CD8-positive, alpha-beta memory T cell (primary cell): ENCODE data around the gene PRCD. TPM values are rescaled to one million over a fixed set of nuclear protein-coding genes. Genes with fewer than 3 reads are reported as not detected.
"Not testable (repeated sequence)": the region's sequence is repeated elsewhere in the genome, so short reads cannot be mapped to it uniquely, and the experiment has no call there.

ENCODE experiments used
- CTCF ChIA-PET: fragments of 350-600 bp; sonication (Branson Sonifier 250); formaldehyde crosslinking; loops from one replicate; lab custom pipeline; 2021; ENCODE audit warnings: antibody characterized with exemption; lab: Charles Lee
- POLR2A ChIA-PET: fragments of 350-600 bp; sonication (Branson Sonifier 250); formaldehyde crosslinking; loops from one replicate; lab custom pipeline; 2021; ENCODE audit warnings: antibody characterized with exemption; lab: Charles Lee
- DNase-seq, 5 donors: peaks; one replicate each; pipeline versions ENCODE4 v3.0.0 to v3.0.0-alpha.2; 2020 to 2022; ENCODE audit warnings: mixed read lengths in 1 of 5
- H3K27ac ChIP-seq: one replicate; pipeline ENCODE4 v1.7.0; 2013; ENCODE audit warnings: low read depth, mild to moderate bottlenecking, low read length, moderate library complexity
- H3K27me3 ChIP-seq: 2 replicates; pipeline ENCODE4 v1.7.0; 2013; ENCODE audit warnings: low read length, mild to moderate bottlenecking; ENCODE audit not compliant: insufficient read depth, poor library complexity, severe bottlenecking
- H3K36me3 ChIP-seq: 2 replicates; pipeline ENCODE4 v1.7.0; 2013; ENCODE audit warnings: mild to moderate bottlenecking, low read length, moderate library complexity; ENCODE audit not compliant: insufficient read depth
- H3K4me1 ChIP-seq: 2 replicates; pipeline ENCODE4 v1.7.0; 2013; ENCODE audit warnings: mild to moderate bottlenecking, low read length, moderate library complexity; ENCODE audit not compliant: insufficient read depth
- H3K4me3 ChIP-seq: 2 replicates; pipeline ENCODE4 v1.7.0; 2013; ENCODE audit warnings: mild to moderate bottlenecking, low read length
- H3K9me3 ChIP-seq: 2 replicates; pipeline ENCODE4 v1.7.0; 2013; ENCODE audit warnings: mild to moderate bottlenecking, low read length
- H3K27ac Mint-ChIP-seq, 8 donors: one replicate each; pipeline ENCODE4 v1.8.0; 2020 to 2021; ENCODE audit warnings: mixed read lengths in 8 of 8, mild to moderate bottlenecking in 6 of 8, inconsistent platforms in 3 of 8, moderate library complexity in 3 of 8
- H3K27me3 Mint-ChIP-seq, 2 donors: one replicate each; pipeline ENCODE4 v1.8.0; 2020 to 2021; ENCODE audit warnings: mixed read lengths in 2 of 2, mild to moderate bottlenecking in 1 of 2, moderate library complexity in 1 of 2
- H3K36me3 Mint-ChIP-seq, 3 donors: one replicate each; pipeline ENCODE4 v1.8.0; 2020 to 2021; ENCODE audit warnings: mixed read lengths in 3 of 3, inconsistent platforms in 1 of 3, mild to moderate bottlenecking in 1 of 3
- H3K4me1 Mint-ChIP-seq, 3 donors: one replicate each; pipeline ENCODE4 v1.8.0; 2020 to 2021; ENCODE audit warnings: mixed read lengths in 3 of 3, inconsistent platforms in 1 of 3, mild to moderate bottlenecking in 1 of 3
- H3K4me3 Mint-ChIP-seq, 7 donors: one replicate each; pipeline ENCODE4 v1.8.0; 2020 to 2021; ENCODE audit warnings: mixed read lengths in 7 of 7, mild to moderate bottlenecking in 6 of 7, moderate library complexity in 4 of 7, inconsistent platforms in 2 of 7
- H3K9me3 Mint-ChIP-seq, 5 donors: one replicate each; pipeline ENCODE4 v1.8.0; 2020 to 2022; ENCODE audit warnings: mixed read lengths in 5 of 5, mild to moderate bottlenecking in 3 of 5, moderate library complexity in 2 of 5, inconsistent platforms in 1 of 5
- polyA plus RNA-seq: library from polyadenylated mRNA; unstranded; fragments of 300-500 nt; fragmentation: Illumina TruSeq; gene quantifications from one replicate; pipeline ENCODE4 v1.2.3, GENCODE V29; 2021
- total RNA-seq, 2 experiments: library from RNA; stranded (reverse); gene quantifications; one replicate each; pipeline ENCODE4 v1.2.3, GENCODE V29; 2021

Gene PRCD
- total and polyA plus RNA-seq, 3 experiments from 2014 or later, result 0.38 to 1.2 (median 0.53) TPM

DNA sequence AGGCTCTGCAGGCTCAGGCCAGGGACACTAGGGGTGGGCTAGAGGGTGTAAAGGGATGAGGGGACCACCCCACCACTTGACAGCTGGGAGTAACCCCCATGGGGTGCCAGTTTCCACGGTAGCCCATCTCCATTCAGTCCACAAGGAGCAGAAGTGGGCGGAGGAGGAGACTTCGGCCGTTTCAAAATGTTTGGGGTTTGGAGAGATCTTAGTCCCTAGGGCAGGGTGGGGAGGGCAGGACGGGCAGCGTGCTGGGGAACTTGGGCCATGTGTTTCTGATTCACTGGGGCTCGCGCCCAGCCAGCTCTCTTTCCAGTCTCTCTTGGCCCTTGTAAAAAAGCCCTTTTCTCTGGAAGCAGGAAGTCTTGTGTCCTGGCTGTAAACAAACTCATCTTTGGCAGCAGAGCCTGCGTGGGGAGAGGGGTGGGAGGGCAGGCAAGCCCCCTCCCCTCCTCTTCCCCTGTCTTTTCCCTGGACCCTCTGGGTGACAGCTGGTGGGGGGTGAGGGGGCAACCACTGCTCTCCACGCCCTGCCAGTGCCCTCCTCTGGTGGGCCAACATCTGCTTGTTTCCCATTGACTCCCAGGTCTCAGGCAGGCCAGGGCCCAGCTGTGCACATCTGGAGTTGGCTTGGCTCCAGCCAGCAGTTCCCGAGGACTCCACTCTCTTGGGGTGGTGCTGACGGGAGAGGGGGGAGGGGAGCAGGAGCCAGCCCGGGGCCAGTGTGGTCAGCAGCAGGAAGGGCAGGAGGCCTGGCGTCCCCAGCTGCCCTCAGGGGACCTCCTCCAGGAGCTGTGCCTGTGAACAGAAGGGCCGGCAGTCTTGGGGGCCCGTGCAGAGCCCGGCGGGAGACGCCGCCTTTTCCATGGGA is 10.4 kb upstream of the PRCD start:
- peak overlapping the region in 3 of 8 donors; percentile 23 to 72 (median 33) for H3K27ac Mint-ChIP-seq
- H3K36me3 ChIP-seq, result no peaks in the 10 kb centered on the region
- H3K4me1 ChIP-seq, result peaks cover 33% of the 10 kb centered on the region
- peaks cover 16 to 37% (median 16%) of the 10 kb centered on the region in 3 donors for H3K4me1 Mint-ChIP-seq
- H3K9me3 ChIP-seq, result no peaks in the 10 kb centered on the region
- CTCF ChIA-PET, result interaction anchor here (0.6 to 1.8 kb wide), 6 partner anchors 13 to 183 kb away, joined by 3 to 8 read pairs (median 5); partner anchors contain the start of gene ST6GALNAC2
- H3K36me3 Mint-ChIP-seq, result no peaks in the 10 kb centered on the region
- H3K27ac ChIP-seq, result peak overlapping the region; percentile 21
- DNase-seq, result no peak
- no peak overlapping the region for H3K4me3 ChIP-seq
- no peaks in the 10 kb centered on the region for H3K27me3 ChIP-seq
- no peaks in the 10 kb centered on the region for H3K27me3 Mint-ChIP-seq
- H3K4me3 Mint-ChIP-seq, result no peak overlapping the region
- POLR2A ChIA-PET, result no interaction called here
- H3K9me3 Mint-ChIP-seq, result no peaks in the 10 kb centered on the region

- ChIA-PET CTCF (interaction anchor here (1.2 to 1.8 kb wide), 2 partner anchors 14 to 17 kb away, joined by 3 to 7 read pairs; no protein-coding TSS in a partner anchor), POLR2A (no interaction called here)
- Histone ChIP-seq H3K27ac (no peak overlapping the region), H3K4me1 (peaks cover 33% of the 10 kb centered on the region), H3K4me3 (no peak overlapping the region), H3K36me3 (no peaks in the 10 kb centered on the region), H3K9me3 (no peaks in the 10 kb centered on the region), H3K27me3 (no peaks in the 10 kb centered on the region)
- Mint-ChIP-seq H3K9me3 (no peaks in the 10 kb centered on the region), H3K27me3 (peaks cover 0 to 2% of the 10 kb centered on the region in 2 donors), H3K4me1 (peaks cover 14 to 36% (median 16%) of the 10 kb centered on the region in 3 donors), H3K36me3 (no peaks in the 10 kb centered on the region), H3K4me3 (no peak overlapping the region), H3K27ac (peak overlapping the region in 2 of 8 donors; percentile 58 to 60)
- no peak for DNase-seq
These were observed 9.6 kb upstream of the PRCD start for GRCh38 chr17:76530095-76530723.

DNA sequence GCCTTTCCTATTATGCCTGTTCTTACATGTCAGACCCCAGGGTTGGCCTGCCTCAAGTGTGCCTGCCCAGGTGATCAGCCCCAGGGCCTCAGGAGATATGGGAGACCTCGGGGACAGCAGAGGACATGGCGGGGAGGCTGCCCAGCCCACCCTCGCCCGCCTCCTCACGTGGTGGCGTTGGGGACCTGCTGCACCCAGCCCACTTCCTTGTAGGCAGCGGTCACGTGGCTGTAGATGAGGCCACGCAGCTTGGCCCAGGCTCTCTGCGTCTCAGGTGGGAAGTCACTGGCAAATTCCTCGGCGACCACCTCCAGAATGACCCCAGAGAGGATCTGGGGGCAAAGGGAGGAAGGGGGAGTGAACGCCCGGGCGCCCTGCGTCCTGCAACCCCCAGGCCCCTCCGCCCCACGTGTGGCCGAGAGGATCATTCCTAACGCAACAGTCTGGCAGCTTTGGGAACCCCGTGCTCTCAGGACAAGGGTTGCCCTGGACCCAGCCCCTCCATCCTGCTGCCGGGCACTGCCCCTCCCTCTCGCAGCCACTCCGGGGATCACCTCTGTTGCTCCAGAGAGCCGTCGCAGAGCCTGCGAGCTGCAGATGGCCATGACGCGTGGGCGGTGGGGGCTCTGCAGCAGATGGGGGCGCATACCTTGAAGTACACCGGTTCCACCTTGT is 8.9 kb upstream of the PRCD start:
- H3K36me3 ChIP-seq, result no peaks in the 10 kb centered on the region
- POLR2A ChIA-PET, result no interaction called here
- CTCF ChIA-PET, result interaction anchor here (1.3 kb wide), 1 partner anchor 8 kb away, joined by 3 read pairs; no protein-coding TSS in a partner anchor
- H3K36me3 Mint-ChIP-seq, result no peaks in the 10 kb centered on the region
- no peaks in the 10 kb centered on the region for H3K27me3 ChIP-seq
- no peak overlapping the region for H3K4me3 Mint-ChIP-seq
- no peak overlapping the region for H3K4me3 ChIP-seq
- DNase-seq, result no peak
- H3K4me1 Mint-ChIP-seq, result peaks cover 14 to 36% (median 16%) of the 10 kb centered on the region in 3 donors
- no peaks in the 10 kb centered on the region for H3K9me3 ChIP-seq
- peaks cover 33% of the 10 kb centered on the region for H3K4me1 ChIP-seq
- H3K27ac ChIP-seq, result no peak overlapping the region
- H3K27me3 Mint-ChIP-seq, result peaks cover 2 to 4% of the 10 kb centered on the region in 2 donors
- no peaks in the 10 kb centered on the region for H3K9me3 Mint-ChIP-seq
- H3K27ac Mint-ChIP-seq, result peak overlapping the region in 1 of 8 donors; percentile 10

DNA sequence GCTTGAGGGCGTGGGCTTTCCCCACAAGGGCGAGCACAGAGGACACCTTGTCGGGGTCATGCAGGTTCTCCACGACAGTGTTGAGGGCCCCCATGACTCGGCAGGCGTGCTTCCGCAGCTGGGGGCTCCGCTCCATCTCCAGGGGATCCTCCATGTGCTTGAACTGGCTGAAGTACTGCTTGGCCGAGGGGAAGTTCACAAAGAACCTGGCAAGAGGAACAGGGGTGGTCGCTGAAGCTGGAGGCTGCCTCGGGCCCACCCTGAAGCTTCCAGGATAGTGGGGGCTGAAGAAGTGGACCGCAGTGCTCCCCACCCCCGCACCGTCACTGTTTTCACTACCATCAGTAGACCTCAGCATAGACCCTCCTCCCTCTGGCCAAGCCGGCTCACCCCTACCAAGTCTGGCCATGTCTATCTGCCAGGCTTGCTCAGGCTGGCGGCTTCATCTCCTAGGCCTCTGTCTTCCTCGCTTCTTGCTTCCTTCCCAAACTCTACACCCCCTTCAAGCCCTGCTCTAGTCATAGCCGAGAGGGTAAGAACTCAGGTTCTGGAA is 8.3 kb upstream of the PRCD start:
- H3K4me3 Mint-ChIP-seq, result no peak overlapping the region
- H3K27ac Mint-ChIP-seq, result peak overlapping the region in 2 of 8 donors; percentile 2 to 10
- Histone ChIP-seq H3K4me3 (no peak overlapping the region), H3K4me1 (peaks cover 33% of the 10 kb centered on the region), H3K9me3 (no peaks in the 10 kb centered on the region), H3K36me3 (no peaks in the 10 kb centered on the region), H3K27me3 (peaks cover 5% of the 10 kb centered on the region), H3K27ac (no peak overlapping the region)
- CTCF ChIA-PET, result interaction anchor here (1.3 kb wide), 1 partner anchor 9 kb away, joined by 3 read pairs; no protein-coding TSS in a partner anchor
- POLR2A ChIA-PET, result interaction anchor here (0.6 kb wide), 1 partner anchor 92 kb away, joined by 5 read pairs; no protein-coding TSS in a partner anchor
- H3K4me1 Mint-ChIP-seq, result peaks cover 14 to 36% (median 16%) of the 10 kb centered on the region in 3 donors
- DNase-seq, result no peak
- peaks cover 4 to 9% of the 10 kb centered on the region in 2 donors for H3K27me3 Mint-ChIP-seq
- no peaks in the 10 kb centered on the region for H3K9me3 Mint-ChIP-seq
- H3K36me3 Mint-ChIP-seq, result no peaks in the 10 kb centered on the region

- Histone ChIP-seq H3K4me1 (peaks cover 32% of the 10 kb centered on the region), H3K9me3 (no peaks in the 10 kb centered on the region), H3K27me3 (peaks cover 11% of the 10 kb centered on the region), H3K27ac (no peak overlapping the region), H3K4me3 (no peak overlapping the region), H3K36me3 (no peaks in the 10 kb centered on the region)
- DNase-seq, result no peak
- CTCF ChIA-PET, result interaction anchor here (1.3 to 1.7 kb wide), 2 partner anchors 9 kb away, joined by 3 to 4 read pairs; no protein-coding TSS in a partner anchor
- peaks cover 14 to 34% (median 14%) of the 10 kb centered on the region in 3 donors for H3K4me1 Mint-ChIP-seq
- H3K36me3 Mint-ChIP-seq, result no peaks in the 10 kb centered on the region
- peak overlapping the region in 1 of 8 donors; percentile 2 for H3K27ac Mint-ChIP-seq
- no peak overlapping the region for H3K4me3 Mint-ChIP-seq
- H3K9me3 Mint-ChIP-seq, result no peaks in the 10 kb centered on the region
- peaks cover 7 to 12% of the 10 kb centered on the region in 2 donors for H3K27me3 Mint-ChIP-seq
- POLR2A ChIA-PET, result interaction anchor here (0.6 kb wide), 1 partner anchor 91 kb away, joined by 5 read pairs; no protein-coding TSS in a partner anchor
These were observed 7.7 kb upstream of the PRCD start for GRCh38 chr17:76532072-76532651.

DNA sequence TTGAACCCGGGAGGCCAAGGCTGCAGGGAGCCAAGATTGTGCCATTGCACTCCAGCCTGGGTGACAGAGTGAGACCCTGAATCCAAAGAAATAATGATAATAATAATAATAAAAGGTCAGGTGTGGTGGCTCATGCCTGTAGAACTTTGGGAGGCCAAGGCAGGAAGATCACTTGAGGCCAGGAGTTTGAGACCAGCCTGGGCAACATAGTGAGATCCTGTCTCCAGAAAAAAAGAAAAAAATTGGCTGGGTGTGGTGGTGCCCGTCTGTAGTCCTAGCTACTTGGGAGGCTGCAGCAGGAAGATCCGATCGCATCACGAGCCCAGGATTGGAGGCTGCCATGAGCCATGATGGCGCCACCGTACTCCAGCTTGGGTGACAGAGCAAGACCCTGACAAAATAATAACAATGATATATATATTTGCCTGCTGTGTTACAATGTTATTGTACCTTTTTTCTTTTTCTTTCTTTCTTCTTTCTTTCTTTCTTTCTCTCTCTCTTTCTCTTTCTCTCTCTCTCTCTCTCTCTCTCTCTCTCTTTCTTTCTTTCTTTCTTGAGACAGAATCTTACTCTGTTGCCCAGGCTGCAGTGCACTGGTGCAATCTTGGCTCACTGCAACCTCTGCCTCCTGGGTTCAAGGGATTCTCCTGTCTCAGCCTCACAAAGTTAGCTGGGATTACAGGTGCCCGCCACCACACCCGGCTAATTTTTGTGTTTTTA is 6.0 kb upstream of the PRCD start:
- H3K27ac ChIP-seq, H3K4me3 ChIP-seq, H3K9me3 ChIP-seq, H3K36me3 Mint-ChIP-seq, H3K36me3 ChIP-seq, H3K4me3 Mint-ChIP-seq, DNase-seq, H3K9me3 Mint-ChIP-seq, POLR2A ChIA-PET: not testable (repeated sequence)
- CTCF ChIA-PET, result interaction anchor here (0.7 to 2.0 kb wide), 4 partner anchors 11 to 13 kb away, joined by 3 to 9 read pairs (median 4); no protein-coding TSS in a partner anchor
- peaks cover 12% of the 10 kb centered on the region for H3K27me3 ChIP-seq
- peaks cover 9 to 12% of the 10 kb centered on the region in 2 donors for H3K27me3 Mint-ChIP-seq
- H3K4me1 ChIP-seq, result peaks cover 18% of the 10 kb centered on the region
- peak overlapping the region in 2 of 8 donors; percentile 35 to 90 for H3K27ac Mint-ChIP-seq
- peaks cover 0 to 19% (median 4%) of the 10 kb centered on the region in 3 donors for H3K4me1 Mint-ChIP-seq
